Mucosa of gallbladder (tissue), 1 donor: ENCODE measurements around the gene FYN. TPM values are rescaled to one million over a fixed set of nuclear protein-coding genes. Genes with fewer than 3 reads are reported as not detected.

ENCODE experiments used
- DNase-seq: peaks from one replicate; pipeline ENCODE4 v3.0.0-alpha.2; 2020; ENCODE audit warnings: low spot score
- total RNA-seq: library from RNA; stranded (reverse); gene quantifications from one replicate; pipeline ENCODE4 v1.2.1, GENCODE V29; 2021
- donor health status: DM: no; HTN: no; CAD: no.

The FYN gene
- total RNA-seq, 1 donor from 2014 or later: 75.0 TPM

DNA sequence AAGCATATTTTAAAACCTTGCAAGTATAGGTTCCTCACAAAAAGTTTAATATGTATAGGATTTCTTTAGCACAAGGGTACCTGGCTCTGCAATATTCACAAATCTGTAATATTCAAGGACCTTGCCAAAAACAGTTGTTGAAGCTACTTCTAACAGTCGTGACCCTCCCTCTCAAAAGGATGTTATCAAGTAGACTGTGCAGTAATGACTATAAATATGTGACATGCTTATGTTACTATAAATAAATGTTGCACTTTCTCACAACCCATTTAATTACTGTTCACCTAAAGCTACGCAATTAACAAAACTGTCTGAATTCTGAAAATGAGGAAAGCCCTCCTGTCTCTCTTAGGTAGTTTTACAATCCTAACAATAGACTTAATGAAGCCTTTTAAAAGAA is 41.8 kb downstream of the FYN start:
- DNase-seq: no peak

GRCh38 chr6:111829998-111830397 is 43.3 kb downstream of the FYN start:
- DNase-seq: no peak

- no peak for DNase-seq
Measured at GRCh38 chr6:111829581-111829980, 43.7 kb downstream of the FYN start.

DNA sequence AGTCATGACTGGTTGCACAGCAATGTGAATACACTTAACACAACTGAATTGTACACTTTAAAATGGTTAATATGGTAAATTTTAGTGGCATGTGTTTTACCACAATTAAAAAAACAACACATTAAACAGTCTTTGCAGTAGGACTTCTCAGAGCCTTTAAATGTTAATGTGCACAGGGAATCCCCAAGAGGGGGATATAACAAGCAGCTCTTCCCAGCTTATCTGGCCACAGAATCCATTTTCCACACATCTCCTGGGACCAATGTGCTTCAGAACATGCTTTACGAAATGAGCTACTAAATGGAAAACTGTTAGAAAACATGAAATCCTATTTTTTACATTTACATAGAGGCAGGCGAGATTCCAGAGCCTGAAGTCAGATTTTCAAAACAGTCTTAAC is 44.4 kb downstream of the FYN start:
- no peak for DNase-seq

- no peak for DNase-seq
Measured at GRCh38 chr6:111825439-111826086, 47.7 kb downstream of the FYN start.

DNA sequence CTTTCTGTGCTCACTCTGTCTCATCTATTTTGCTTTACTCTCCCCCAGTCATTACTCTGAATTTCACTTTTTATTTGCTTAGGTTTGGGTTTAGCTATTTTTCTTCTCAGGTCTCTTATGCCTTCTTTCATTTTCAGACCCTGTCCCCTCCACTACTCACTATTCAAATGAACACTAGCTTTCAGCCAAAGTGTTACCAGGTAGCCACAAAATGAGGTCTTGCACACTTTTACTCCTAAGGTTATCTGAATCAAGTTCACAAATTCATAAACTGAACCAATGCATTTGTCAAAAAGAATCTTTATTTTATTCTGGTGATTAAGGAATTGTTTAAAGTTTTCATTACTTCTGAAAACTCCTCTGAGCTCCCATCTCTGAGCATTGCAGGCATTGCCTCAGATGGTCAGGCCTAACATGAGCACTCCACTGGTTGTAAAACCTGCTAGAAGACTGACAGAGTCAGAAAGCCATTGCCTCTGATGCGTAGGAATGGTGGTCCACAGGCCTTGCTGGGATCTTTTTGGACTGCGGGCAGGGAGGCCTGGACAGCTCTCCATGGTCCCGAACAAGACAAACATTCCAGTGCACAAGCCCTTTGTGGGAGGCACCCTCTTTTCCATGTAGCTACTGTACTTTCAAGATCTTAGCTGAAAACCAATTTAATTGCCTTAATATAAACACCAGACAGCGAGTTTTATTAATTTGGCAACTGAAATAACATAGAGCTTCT is 48.5 kb downstream of the FYN start:
- no peak for DNase-seq

DNA sequence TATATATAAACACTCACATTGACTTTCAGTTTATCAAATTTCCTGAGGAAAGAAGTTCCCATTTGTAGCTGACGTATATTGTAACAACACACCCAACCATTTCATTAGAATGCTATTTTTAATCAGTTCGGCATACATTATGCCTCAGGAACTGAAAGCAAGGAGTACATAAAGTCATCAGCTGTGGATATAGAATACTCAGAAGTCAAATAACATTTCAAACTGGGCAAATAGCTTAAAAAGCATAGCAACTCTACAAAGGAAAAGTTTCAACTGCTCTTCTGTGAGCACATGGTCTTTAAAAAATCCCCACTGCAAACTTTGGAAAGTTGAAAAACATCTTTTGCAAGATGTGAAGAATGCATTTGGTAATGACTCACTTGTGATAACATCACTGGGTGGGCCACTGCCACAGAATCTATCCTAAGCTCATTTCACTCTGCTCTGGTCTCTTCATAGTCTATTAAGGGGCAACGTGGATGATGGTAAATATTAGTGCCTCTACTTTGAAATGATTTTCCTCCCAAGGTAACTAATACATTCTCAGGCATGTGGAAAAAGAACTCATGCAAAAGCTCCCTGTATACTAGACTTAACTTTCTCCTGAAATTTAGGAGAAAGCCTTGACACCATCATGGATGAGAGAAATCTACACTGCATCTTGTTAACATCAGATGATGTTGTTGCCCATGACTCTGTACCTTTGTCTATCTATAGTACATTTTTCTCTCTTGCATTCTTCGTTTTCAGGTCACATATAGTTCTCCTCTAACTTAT is 49.2 kb downstream of the FYN start:
- DNase-seq: no peak

- no peak for DNase-seq
Measured at GRCh38 chr6:111823012-111823411, 50.2 kb downstream of the FYN start.

- no peak for DNase-seq
Measured at GRCh38 chr6:111819458-111819857, 53.8 kb downstream of the FYN start.

DNA sequence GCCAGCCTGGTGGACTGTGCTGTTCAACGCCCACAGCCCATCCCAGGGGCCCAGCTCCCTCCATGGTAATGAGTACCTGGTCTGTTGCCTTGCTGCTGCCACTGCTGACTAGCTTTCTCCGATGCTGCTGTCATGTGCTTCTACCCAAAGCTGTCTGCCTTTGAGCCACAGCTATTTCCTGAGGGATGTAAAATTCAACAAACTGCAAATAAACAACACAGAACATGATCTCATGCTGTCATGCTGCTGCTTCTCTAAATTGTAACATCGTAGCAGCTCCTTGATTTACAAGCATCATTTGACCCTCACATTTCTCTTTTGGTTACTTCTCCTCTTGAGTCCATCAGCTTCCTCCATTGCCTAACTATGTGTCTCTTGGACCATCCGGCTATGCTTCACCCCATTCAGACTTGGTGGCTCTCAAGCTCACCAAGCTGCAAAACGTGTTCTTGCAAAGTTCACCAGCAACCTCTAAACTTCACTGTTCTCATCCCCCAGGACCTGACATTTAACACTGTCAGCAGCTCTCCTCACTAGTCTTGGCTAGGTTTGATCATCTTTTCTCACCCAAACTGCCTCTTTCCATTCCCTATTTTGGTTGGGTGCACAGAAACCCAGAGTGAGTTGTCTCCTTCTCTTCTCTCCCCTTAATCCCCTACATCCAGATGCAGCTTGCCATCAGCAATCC is 54.6 kb downstream of the FYN start:
- no peak for DNase-seq

DNA sequence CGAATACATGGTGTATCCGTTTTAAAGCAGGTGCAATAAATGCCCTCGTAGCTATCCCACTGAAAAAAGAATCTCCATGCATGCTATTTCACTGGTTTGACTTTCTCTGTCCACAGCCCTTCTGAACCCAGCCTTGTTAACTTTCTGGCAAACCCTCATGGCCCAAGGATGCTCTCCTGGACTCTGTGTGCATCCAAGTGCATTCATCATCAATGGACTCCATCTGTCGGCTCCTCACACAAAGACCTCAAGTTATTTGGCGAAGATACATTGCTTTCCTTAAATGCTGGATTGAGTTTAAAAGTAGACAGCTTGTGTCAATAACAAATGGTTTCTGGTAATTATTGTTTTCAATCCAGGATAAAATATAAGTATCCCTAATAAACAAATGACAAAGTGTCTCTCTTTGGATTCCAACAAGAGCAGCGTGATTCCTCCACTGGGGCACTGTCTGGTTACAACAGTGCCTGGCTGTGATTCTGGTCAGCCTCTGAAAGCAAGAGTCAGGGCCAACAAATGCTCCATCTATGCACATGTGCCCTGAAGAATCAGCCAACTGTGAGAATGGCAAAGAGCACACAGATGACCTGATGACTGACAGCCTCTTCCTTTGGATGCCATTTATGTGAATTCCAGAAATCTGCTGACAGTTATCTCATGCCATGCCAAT is 55.7 kb downstream of the FYN start:
- no peak for DNase-seq

- DNase-seq: no peak
Measured at GRCh38 chr6:111813677-111814310, 59.5 kb downstream of the FYN start.

GRCh38 chr6:111813237-111813636 is 60.0 kb downstream of the FYN start:
- DNase-seq: no peak

DNA sequence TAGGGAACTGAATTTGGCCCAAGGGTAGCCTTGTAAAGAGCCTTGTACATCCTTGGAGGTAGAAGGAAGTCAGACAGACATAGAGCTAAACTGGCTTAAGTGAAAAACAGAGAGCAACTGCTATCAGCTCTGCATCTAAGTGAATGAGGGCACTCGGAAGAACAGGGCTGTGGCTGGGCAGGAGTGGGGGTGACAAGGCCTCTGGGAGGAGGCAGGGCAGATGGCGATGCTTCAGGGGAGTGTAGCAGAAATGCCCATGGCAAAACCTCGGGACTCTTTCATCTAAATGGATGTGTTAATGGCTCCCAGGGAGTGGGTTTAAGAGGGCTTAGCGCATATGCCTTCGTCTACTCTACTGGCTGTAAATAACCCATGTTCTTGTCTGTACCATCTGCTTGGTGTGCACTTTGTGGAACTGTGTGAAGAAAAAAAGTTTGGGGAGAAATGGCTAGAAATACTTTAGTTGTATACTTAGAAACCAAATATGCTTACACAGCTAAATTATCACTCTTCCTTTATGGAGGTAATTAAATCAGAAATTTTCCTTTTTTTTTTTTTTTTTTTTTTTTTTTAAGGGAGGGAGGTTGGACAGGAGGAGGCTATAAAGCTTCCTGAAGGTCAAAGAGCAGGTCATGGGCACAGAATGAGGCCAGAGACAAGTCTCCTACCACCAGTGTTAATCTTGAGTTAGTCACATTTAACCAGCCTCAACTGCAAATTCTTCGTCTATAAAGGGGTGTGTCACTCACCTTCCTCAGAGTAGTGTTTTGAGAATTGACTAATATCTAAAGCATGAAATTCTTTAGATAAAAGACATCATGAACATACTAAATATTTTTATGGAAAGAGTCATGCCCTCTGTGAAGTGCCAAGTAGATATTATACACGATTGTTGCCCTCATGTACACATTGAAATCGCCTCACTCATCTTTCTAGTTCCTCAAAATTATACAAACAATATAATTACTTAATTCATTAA is 60.9 kb downstream of the FYN start:
- no peak for DNase-seq

DNA sequence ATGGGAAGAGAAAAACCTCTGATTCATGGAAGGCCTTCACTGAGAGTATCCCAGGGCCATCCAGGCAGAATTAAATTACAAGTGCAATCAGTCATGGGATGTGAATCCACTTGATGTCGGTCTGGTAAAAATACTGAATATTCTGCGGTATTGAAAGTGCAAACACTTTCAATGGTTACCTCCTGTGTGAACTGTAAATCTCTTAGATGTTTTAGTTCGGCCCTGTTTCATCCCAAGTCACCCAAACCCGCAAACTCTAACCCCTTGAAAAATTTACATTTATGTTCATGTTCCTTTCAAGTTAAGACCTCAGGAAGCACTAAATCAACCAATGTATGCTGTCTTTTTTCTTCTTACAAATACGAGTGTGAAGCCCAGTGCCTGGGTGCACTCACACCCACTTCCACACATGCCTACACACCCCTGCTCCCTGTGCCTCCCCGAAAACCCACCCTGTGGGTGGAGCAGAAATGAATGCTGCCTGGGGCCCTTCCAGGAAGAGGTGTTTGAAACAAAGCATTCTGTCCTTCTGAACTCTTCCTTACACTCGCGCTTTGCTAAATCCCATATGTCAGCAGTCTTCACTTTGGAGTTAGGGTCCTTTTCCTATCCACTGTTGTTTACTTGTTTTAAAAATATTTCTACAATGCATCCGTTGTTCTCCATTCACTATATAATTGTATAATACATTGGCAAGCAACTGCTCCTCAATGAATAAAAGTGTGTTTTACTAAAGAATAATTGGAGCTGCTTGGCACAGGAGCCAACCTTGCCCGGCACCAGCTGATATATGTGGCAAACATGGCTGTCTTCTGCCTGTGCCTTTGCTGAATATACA is 62.7 kb downstream of the FYN start:
- no peak for DNase-seq

DNA sequence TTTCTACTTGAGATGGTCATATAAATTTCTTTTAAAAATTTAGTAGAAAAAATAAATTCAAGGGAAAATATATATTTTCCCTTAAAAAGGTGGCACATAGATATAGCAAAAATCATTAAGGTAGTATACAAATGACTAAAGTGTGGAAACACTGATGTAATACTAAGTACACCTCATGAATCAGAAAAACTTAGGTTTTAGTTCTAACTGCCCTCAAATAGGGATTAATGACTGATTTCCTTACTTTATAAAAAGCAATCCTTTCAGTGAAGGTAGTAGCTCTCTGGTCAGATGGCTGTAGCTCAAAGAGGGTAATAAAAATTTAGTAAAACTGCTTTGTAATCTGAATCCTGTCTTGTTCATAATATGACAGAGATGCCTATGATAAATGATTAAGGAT is 63.5 kb downstream of the FYN start:
- DNase-seq: no peak

- no peak for DNase-seq
Measured at GRCh38 chr6:111809264-111809663, 64.0 kb downstream of the FYN start.

DNA sequence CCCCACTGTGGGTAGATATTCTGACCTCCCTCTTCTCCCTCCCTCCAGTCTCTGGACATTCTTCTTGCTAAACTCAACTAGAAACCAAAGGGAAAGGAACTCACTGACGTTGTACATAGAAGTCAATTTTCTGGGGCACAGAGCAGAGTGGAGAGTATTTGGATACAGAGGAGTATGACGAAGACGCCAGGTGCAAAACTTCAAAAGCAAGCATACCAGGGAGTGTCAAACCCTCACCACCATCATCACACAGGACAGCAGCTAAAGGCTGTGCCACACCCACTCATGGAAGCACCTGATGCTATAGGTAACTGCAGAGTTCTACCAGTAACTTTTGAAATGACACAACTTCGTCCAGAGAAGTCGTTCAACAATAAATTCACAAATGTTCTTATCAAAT is 64.8 kb downstream of the FYN start:
- DNase-seq: no peak
